GM18909 (cell line): ENCODE results near the gene PCDH20.

Source experiments
- ATAC-seq: cut with Tn5 transposase; IDR thresholded peaks from one replicate; pipeline ENCODE4 v1.9.1; 2021; ENCODE audit warnings: mild to moderate bottlenecking; ENCODE audit not compliant: unreplicated experiment, poor library complexity

Gene PCDH20

GRCh38 chr13:61362522-61362921, 53.1 kb downstream of the PCDH20 start:
- no peak for ATAC-seq
